Liver (tissue), 9 donors: ENCODE results near the gene WHRN. TPM values are rescaled to one million over a fixed set of nuclear protein-coding genes. Genes with fewer than 3 reads are reported as not detected.

Experiments
- DNase-seq: peaks from one replicate; pipeline ENCODE4 v3.0.0-alpha.2; 2017; ENCODE audit warnings: low spot score
- H3K27ac ChIP-seq, 2 donors: one replicate each; pipeline ENCODE4 v1.7.0; 2013; ENCODE audit warnings: inconsistent platforms in 2 of 2, low read length in 2 of 2, control low read depth in 1 of 2, low read depth in 1 of 2, mild to moderate bottlenecking in 1 of 2
- H3K27me3 ChIP-seq, 4 donors: one replicate each; pipeline versions ENCODE4 v1.6.1 to v1.7.0; 2013; ENCODE audit warnings: low read length in 3 of 4, inconsistent platforms in 1 of 4, mild to moderate bottlenecking in 1 of 4, moderate library complexity in 1 of 4; ENCODE audit not compliant: control insufficient read depth in 4 of 4, insufficient read depth in 4 of 4
- H3K36me3 ChIP-seq, 4 donors: one replicate each; pipeline versions ENCODE4 v1.6.1 to v1.7.0; 2013; ENCODE audit warnings: low read length in 3 of 4, mild to moderate bottlenecking in 3 of 4, low read depth in 1 of 4, moderate library complexity in 1 of 4; ENCODE audit not compliant: control insufficient read depth in 4 of 4, insufficient read depth in 3 of 4
- H3K4me1 ChIP-seq, 4 donors: one replicate each; pipeline versions ENCODE4 v1.6.1 to v1.7.0; 2013; ENCODE audit warnings: low read length in 3 of 4, mild to moderate bottlenecking in 3 of 4, moderate library complexity in 1 of 4; ENCODE audit not compliant: control insufficient read depth in 4 of 4, insufficient read depth in 4 of 4
- H3K4me3 ChIP-seq, 3 donors: one replicate each; pipeline versions ENCODE4 v1.6.1 to v1.7.0; 2013; ENCODE audit warnings: low read length in 3 of 3, control low read depth in 1 of 3, low read depth in 1 of 3, mild to moderate bottlenecking in 1 of 3
- H3K9ac ChIP-seq, 2 donors: one replicate each; pipeline ENCODE4 v1.7.0; 2013; ENCODE audit warnings: low read length in 2 of 2, mild to moderate bottlenecking in 2 of 2, moderate library complexity in 2 of 2, control low read depth in 1 of 2, low read depth in 1 of 2
- H3K9me3 ChIP-seq, 4 donors: one replicate each; pipeline versions ENCODE4 v1.6.1 to v1.7.0; 2013; ENCODE audit warnings: low read length in 3 of 4; ENCODE audit not compliant: control insufficient read depth in 4 of 4
- ATF3 ChIP-seq: IDR thresholded peaks from 2 replicates; pipeline ENCODE4 v1.6.1; 2016; ENCODE audit warnings: antibody characterized with exemption
- CTCF ChIP-seq: fragments of 150-350 bp; IDR thresholded peaks from 2 replicates; pipeline ENCODE4 v1.5.1; 2017; ENCODE audit warnings: improper control_type of control experiment, low read depth, low read length; ENCODE audit not compliant: missing input control
- EGR1 ChIP-seq, 2 donors: IDR thresholded peaks; 2 replicates each; pipeline ENCODE4 v1.6.1; 2016 to 2018; ENCODE audit warnings: antibody characterized with exemption in 2 of 2, low read depth in 2 of 2
- FOXA1 ChIP-seq: IDR thresholded peaks from 2 replicates; pipeline ENCODE4 v1.6.1; 2016; ENCODE audit warnings: antibody characterized with exemption
- GABPA ChIP-seq, 2 donors: IDR thresholded peaks in 1 of 2; conservative IDR thresholded peaks in 1 of 2; 2 replicates each; pipeline ENCODE4 v1.6.1; 2016; ENCODE audit warnings: antibody characterized with exemption in 2 of 2, mild to moderate bottlenecking in 1 of 2, moderate library complexity in 1 of 2
- JUND ChIP-seq, 2 donors: IDR thresholded peaks; 2 replicates each; pipeline ENCODE4 v1.6.1; 2016; ENCODE audit warnings: antibody characterized with exemption in 2 of 2
- MAX ChIP-seq: IDR thresholded peaks from 2 replicates; pipeline ENCODE4 v1.6.1; 2016; ENCODE audit warnings: antibody characterized with exemption
- NR2F2 ChIP-seq: IDR thresholded peaks from 2 replicates; pipeline ENCODE4 v1.6.1; 2016; ENCODE audit warnings: antibody characterized with exemption
- RAD21 ChIP-seq, 2 donors: IDR thresholded peaks; 2 replicates each; pipeline ENCODE4 v1.6.1; 2016; ENCODE audit warnings: antibody characterized with exemption in 2 of 2, mild to moderate bottlenecking in 2 of 2
- REST ChIP-seq: IDR thresholded peaks from 2 replicates; pipeline ENCODE4 v1.6.1; 2016; ENCODE audit warnings: antibody characterized with exemption, mild to moderate bottlenecking
- SP1 ChIP-seq: IDR thresholded peaks from 2 replicates; pipeline ENCODE4 v1.6.1; 2018; ENCODE audit warnings: antibody characterized with exemption, mild to moderate bottlenecking
- TAF1 ChIP-seq: conservative IDR thresholded peaks from 2 replicates; pipeline ENCODE4 v1.6.1; 2016; ENCODE audit warnings: antibody characterized with exemption, mild to moderate bottlenecking
- YY1 ChIP-seq: IDR thresholded peaks from 2 replicates; pipeline ENCODE4 v1.6.1; 2016; ENCODE audit warnings: antibody characterized with exemption, mild to moderate bottlenecking
- ZBTB33 ChIP-seq: IDR thresholded peaks from 2 replicates; pipeline ENCODE4 v1.6.1; 2016; ENCODE audit warnings: antibody characterized with exemption
- WGBS: extraction: QIAGEN DNeasy Blood & Tissue Kit; methylation state at CpG from one replicate; pipeline ENCODE4 v1.1.7; 2013; 5-methylcytosine and 5-hydroxymethylcytosine counted together
- polyA plus RNA-seq, 2 donors: library from polyadenylated mRNA; stranded (reverse) in 1 of 2; unstranded in 1 of 2; fragments of 200-250 nt in 1 of 2; fragments of >200 nt in 1 of 2; fragmentation: Nextera tagmentation in 1 of 2; extraction: Ambion mirVana in 1 of 2; gene quantifications; one replicate each; pipeline versions ENCODE4 v1.2.1 to v1.2.3, GENCODE V29; 2013 to 2015
- total RNA-seq, 2 donors: library from RNA; depleted of rRNA; stranded (reverse); fragments of >200 nt; gene quantifications; one replicate each; pipeline ENCODE4 v1.2.3, GENCODE V29; 2014
- donor health status: healthy.
- donor health status: healthy.
- donor health status: healthy.
- donor health status: healthy.
- donor health status: healthy.

The WHRN gene
- total and polyA plus RNA-seq, 4 donors = 0.42 to 1.9 (median 0.88) TPM

GRCh38 chr9:114416906-114417305 is 88.4 kb downstream of the WHRN start:
- H3K4me3 ChIP-seq = no peak overlapping the region
- WGBS = 90% methylated on average over 2 of the region's 2 CpGs
- no peak for DNase-seq
- no peaks in the 10 kb centered on the region for H3K36me3 ChIP-seq
- H3K27ac ChIP-seq = no peak overlapping the region
- H3K27me3 ChIP-seq = no peaks in the 10 kb centered on the region
- TF ChIP-seq YY1 (no peak), EGR1 (IDR thresholded peaks at IDR 0.05; ENCODE audit: low read depth in 2 of 2) (no peak), MAX (no peak), TAF1 (no peak), GABPA (IDR thresholded peaks at IDR 0.05 in 1 of 2, conservative IDR thresholded peaks at IDR 0.05 in 1 of 2) (no peak)
- H3K9ac ChIP-seq = no peak overlapping the region
- no peaks in the 10 kb centered on the region for H3K9me3 ChIP-seq
- no peaks in the 10 kb centered on the region for H3K4me1 ChIP-seq

GRCh38 chr9:114416290-114416689 is 89.0 kb downstream of the WHRN start:
- 87% methylated on average over 5 of the region's 5 CpGs for WGBS
- H3K27ac ChIP-seq = no peak overlapping the region
- DNase-seq = no peak

More at GRCh38 chr9:114416290-114416689, 89.0 kb downstream of the WHRN start:
- no peak overlapping the region for H3K9ac ChIP-seq
- no peaks in the 10 kb centered on the region for H3K27me3 ChIP-seq
- no peaks in the 10 kb centered on the region for H3K36me3 ChIP-seq
- H3K9me3 ChIP-seq = no peaks in the 10 kb centered on the region
- H3K4me1 ChIP-seq = no peaks in the 10 kb centered on the region
- no peak overlapping the region for H3K4me3 ChIP-seq
- TF ChIP-seq CTCF (no peak), ZBTB33 (no peak), SP1 (no peak), NR2F2 (no peak), REST (no peak), ATF3 (no peak), MAX (no peak), EGR1 (IDR thresholded peaks at IDR 0.05; ENCODE audit: low read depth in 2 of 2) (no peak), JUND (IDR thresholded peaks at IDR 0.05) (no peak), FOXA1 (no peak), GABPA (IDR thresholded peaks at IDR 0.05 in 1 of 2, conservative IDR thresholded peaks at IDR 0.05 in 1 of 2) (no peak), RAD21 (IDR thresholded peaks at IDR 0.05) (no peak), TAF1 (no peak)
